GM03348 (cell line): ENCODE data around the gene PGBD5.

Source experiments
- DNase-seq: peaks from one replicate; pipeline ENCODE4 v3.0.0; 2012; ENCODE audit warnings: low spot score

The PGBD5 gene

GRCh38 chr1:230376296-230376695 lies 49.8 kb downstream of the PGBD5 start:
- no peak for DNase-seq

GRCh38 chr1:230375780-230376179 lies 50.4 kb downstream of the PGBD5 start:
- no peak for DNase-seq

- DNase-seq: no peak
These were observed 51.0 kb downstream of the PGBD5 start for GRCh38 chr1:230375147-230375546.

- no peak for DNase-seq
These were observed 54.0 kb downstream of the PGBD5 start for GRCh38 chr1:230371923-230372703.

GRCh38 chr1:230370109-230370508 lies 56.0 kb downstream of the PGBD5 start:
- DNase-seq: no peak

- DNase-seq: no peak
These were observed 57.3 kb downstream of the PGBD5 start for GRCh38 chr1:230368871-230369270.

GRCh38 chr1:230368363-230368762 lies 57.8 kb downstream of the PGBD5 start:
- DNase-seq: no peak

GRCh38 chr1:230366504-230366915 lies 59.6 kb downstream of the PGBD5 start:
- no peak for DNase-seq

GRCh38 chr1:230365723-230366307 lies 60.3 kb downstream of the PGBD5 start:
- DNase-seq: no peak

GRCh38 chr1:230362949-230363348 lies 63.2 kb downstream of the PGBD5 start:
- DNase-seq: no peak

GRCh38 chr1:230361941-230362340 lies 64.2 kb downstream of the PGBD5 start:
- no peak for DNase-seq

- DNase-seq: no peak
These were observed 66.0 kb downstream of the PGBD5 start for GRCh38 chr1:230359992-230360668.

- DNase-seq: no peak
These were observed 69.0 kb downstream of the PGBD5 start for GRCh38 chr1:230356869-230357794.

- DNase-seq: no peak
These were observed 69.9 kb downstream of the PGBD5 start for GRCh38 chr1:230356190-230356589.

- no peak for DNase-seq
These were observed 70.5 kb downstream of the PGBD5 start for GRCh38 chr1:230355594-230355993.

GRCh38 chr1:230355128-230355527 lies 71.0 kb downstream of the PGBD5 start:
- DNase-seq: no peak

- no peak for DNase-seq
These were observed 72.1 kb downstream of the PGBD5 start for GRCh38 chr1:230354005-230354404.

- DNase-seq: no peak
These were observed 73.6 kb downstream of the PGBD5 start for GRCh38 chr1:230352537-230352936.

GRCh38 chr1:230351983-230352382 lies 74.1 kb downstream of the PGBD5 start:
- no peak for DNase-seq

GRCh38 chr1:230351514-230351913 lies 74.6 kb downstream of the PGBD5 start:
- no peak for DNase-seq

- peak; percentile 45 for DNase-seq
These were observed 75.8 kb downstream of the PGBD5 start for GRCh38 chr1:230350208-230350921.

GRCh38 chr1:230349020-230349393 lies 77.1 kb downstream of the PGBD5 start:
- DNase-seq: no peak
